NCI-H82 (cell line): ENCODE measurements around the gene MFF.
A peak's percentile ranks its signal among the peaks of the same experiment; 100 is the strongest.
"Not testable (repeated sequence)": the region's sequence is repeated elsewhere in the genome, so short reads cannot be mapped to it uniquely, and the experiment has no call there.

Experiments
- DNase-seq: peaks from one replicate; lab custom pipeline; 2025; lab: John Stamatoyannopoulos, UW

MFF gene

GRCh38 chr2:227377467-227378351, 52.7 kb downstream of the MFF start:
- peak; percentile 26 for DNase-seq

DNA sequence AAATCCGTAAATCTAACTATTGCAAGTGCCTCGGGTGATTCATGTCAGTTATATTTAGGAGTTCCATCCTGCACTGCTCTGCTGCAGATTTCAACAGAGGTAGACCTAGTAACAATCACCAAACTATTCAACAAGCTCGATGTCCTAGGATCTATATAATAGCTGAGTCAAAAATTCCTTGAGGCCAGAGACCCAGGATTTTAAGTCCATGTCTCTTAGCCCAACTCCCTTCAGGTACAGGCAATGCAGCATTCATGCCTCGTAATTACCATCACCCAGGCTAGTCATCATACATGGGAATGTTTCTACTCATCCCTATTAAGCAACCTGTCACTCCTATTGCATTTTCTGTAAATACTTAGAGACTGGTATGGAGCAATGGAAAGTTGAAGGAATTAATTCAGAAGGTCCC, 53.3 kb downstream of the MFF start:
- no peak for DNase-seq

DNA sequence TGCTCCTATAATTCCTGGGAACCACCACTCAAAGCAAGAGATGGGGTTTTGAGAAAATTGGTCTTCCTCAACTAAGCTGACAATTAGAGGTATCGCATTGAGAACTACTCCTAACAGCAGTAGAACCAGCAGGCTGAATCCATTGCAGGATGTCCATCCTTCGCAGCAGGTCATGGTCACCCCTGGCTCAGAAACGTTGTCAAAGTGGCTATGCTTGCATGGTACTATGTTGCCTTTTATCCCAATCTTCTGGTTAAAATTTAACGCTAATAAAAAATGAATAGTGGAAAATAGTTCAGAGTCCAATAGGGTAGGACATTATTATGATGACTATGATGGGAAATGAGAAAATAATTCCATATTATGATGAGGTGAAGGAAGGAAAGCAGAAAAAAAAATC, 54.0 kb downstream of the MFF start, which contains the start of gene TM4SF20:
TM4SF20 (minus strand) TSS at position 212 of the 400 bp plus-strand sequence; CDS start at position 174, 38 bp downstream.
- DNase-seq, result no peak

GRCh38 chr2:227382241-227382835, 57.3 kb downstream of the MFF start:
- DNase-seq, result not testable (repeated sequence)

DNA sequence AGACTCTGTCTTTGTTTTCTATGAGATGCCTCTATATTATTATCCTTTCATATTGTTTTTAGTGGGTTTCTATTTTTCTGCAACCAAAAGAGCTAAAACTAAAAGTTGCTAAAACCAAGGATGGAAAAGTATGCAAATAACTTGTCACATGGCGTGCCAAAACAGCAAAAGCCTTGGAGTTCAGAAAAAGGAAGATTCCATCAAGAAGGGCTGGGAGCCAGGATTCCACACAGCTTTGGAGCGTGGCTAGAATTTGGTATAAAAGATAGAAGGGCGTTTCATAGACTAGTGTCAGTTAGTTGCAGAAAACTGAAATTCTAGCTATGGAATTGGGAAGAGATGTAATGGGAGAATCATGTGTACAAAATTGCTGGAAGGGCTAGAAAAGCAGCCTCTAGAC, 58.6 kb downstream of the MFF start:
- no peak for DNase-seq

DNA sequence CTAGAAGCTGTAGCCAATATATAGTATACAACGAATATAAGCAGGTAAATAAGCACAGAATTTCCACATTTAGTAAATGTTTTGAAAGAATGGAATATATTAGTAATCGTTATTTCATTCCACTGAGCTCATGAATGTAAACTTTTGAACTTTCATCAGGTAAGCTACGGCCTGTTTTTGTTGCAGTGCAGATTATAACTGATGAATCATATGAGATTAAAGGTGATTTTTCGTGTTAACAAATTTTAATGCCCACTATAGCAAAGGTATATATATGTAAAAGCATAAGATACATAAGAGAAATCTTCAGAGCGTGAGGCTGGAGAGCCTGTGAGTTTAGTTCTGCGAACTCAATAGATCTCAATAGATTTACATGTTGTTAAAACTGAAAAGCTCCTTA, 61.6 kb downstream of the MFF start:
- no peak for DNase-seq

GRCh38 chr2:227387583-227387982, 62.5 kb downstream of the MFF start, which contains the start of gene SCYGR1:
SCYGR1 (minus strand) TSS chr2:227387949; CDS start chr2:227387949, 0 bp downstream.
- not testable (repeated sequence) for DNase-seq

GRCh38 chr2:227388537-227389011, 63.5 kb downstream of the MFF start:
- DNase-seq, result no peak

DNA sequence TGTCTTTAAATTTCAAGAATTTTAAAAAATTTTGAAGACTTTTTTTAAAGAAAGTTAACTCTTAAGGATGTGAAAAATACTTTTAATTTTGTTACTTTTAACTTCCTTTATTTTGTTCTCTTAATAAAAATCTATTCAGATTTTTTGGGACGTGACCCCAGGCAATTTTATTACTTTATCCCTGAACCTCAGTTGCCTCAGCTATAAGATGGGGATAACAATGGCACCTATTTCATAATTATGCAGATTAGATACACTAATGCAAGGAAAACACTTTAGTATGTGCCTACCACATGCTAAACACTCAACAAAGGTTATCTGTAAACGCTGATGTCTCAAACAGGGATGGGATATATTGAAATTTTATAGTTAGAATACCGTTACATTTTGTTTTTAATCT, 64.2 kb downstream of the MFF start:
- no peak for DNase-seq

DNA sequence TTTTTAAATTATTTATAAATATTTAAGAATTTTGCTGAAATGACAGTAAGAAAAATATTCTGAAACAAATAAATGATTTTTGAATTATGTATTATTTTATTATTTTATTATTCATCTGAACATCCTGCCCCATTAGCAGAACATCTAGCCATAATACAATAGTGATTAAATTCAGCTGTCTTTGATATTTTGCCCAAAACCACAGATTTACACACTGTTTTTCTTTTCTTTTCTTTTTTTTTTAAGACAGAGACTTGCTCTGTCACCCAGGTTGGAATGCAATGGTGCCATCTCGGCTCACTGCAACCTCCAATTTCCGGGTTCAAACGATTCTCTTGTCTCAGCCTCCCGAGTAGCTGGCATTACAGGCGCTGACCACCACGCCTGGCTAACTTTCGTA, 64.6 kb downstream of the MFF start:
- no peak for DNase-seq

DNA sequence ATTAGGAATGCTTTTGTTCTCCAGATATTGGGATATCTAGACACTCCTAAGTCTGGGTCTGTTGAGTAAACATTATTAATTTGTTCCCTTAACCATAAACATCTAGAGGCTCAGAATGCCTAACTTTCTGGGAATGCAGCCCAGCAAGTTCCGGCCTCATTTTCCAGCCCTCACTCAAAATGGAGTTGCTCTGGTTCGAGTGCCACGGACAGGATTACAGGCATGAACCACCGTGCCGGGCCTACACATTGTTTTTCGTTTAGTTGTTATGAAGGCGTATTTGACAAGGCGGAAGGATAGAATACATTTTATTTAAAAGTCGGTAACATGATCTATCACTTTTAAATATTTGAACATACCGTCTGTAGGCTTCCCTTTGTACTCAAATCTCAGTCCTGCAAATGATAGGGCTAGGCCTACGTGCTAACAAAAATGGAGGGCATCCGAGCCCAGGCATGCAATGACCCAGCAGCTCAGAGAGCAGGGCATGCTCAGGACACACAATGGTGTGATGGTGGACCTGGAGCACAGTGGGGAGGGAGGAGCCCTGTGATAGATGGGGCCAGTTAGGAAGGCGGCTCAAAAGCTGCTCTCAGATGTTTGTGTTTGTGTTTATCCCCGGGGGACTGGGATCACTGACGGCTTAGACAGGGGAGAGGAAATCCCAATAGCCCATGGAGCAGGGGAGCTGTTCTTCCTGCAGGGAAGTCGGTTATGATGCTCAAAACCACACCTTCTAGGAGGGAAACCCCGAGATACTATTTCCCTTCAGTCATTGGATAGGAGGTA, 65.6 kb downstream of the MFF start:
- DNase-seq, result peak; percentile 79

DNA sequence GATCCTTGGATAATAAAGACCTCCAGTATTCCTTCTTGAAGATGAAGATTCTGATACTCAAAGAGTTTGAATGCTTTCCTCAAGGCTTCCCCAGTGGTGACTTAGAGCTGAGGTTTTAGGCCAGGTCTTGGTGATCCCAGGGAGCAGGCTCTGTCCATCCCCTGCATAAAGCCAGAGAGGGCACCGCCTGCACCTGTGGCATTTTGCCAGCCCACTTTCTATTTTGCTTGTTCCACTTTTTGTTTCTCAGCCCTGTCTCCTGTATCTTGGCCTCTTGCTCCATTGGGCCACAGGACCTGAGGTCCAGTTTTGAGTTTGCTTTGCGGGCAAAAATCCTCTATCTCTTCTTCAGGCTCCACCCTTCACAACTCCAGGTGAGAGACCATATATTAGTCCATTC, 69.3 kb downstream of the MFF start:
- DNase-seq, result no peak

DNA sequence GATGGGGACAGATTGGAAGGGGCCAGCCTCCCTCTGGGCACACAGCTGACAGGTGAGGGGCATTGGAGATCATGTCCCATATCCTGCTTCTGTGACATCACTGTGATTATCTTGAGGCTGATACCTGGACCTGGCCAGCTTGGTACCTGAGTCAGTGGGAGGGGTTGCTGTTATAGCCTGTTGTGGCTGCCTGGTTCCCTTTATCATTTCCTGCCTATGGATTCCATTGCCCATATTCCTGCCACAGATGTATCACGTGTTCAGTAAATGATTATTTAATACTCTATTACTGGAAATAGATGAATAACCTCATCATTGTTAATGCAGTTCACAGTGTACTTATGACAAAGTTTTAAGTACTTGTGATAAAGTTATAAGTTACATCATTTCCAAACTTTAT, 70.5 kb downstream of the MFF start:
- DNase-seq, result no peak

- no peak for DNase-seq
These were observed 72.5 kb downstream of the MFF start for GRCh38 chr2:227397562-227397961.

GRCh38 chr2:227398684-227399670, 73.9 kb downstream of the MFF start:
- no peak for DNase-seq

GRCh38 chr2:227401550-227401949, 76.5 kb downstream of the MFF start:
- DNase-seq, result no peak

DNA sequence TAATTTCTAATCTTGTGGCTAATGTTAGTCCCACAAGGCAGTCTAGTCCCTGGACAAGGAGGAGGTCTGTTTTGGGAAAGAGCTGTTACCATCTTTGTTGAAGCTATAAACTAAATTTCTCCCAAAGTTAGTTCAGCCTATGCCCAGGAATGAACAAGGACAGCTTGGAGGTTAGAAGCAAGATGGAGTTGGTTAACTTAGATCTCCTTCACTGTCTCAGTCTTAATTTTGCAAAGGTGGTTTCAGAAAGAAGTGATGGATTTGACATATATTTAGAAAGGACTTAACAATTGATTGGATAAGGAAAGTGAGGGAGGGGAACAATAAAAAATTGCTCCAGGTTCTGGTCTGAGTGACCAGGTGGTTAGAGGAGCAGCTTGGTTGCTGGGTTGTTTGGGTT, 77.3 kb downstream of the MFF start:
- no peak for DNase-seq

DNA sequence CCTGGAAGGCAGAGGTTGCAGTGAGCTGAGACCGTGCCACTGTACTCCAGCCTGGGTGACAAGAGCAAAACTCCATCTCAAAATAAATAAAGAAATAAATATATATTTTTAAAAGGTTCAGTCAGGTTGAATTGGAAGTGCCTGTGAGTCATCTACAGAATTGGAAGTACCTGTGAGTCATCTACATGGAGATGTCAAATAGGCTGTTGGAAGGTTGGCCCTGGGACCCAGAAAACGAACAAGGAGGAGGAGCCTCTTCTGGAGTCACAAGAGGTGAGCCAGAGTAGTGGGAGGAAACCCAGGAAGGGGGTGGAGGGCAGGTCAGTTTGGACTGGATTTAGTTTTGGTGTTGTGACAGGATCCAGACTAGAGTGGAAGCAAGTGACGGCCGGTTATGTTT, 77.9 kb downstream of the MFF start:
- no peak for DNase-seq

DNA sequence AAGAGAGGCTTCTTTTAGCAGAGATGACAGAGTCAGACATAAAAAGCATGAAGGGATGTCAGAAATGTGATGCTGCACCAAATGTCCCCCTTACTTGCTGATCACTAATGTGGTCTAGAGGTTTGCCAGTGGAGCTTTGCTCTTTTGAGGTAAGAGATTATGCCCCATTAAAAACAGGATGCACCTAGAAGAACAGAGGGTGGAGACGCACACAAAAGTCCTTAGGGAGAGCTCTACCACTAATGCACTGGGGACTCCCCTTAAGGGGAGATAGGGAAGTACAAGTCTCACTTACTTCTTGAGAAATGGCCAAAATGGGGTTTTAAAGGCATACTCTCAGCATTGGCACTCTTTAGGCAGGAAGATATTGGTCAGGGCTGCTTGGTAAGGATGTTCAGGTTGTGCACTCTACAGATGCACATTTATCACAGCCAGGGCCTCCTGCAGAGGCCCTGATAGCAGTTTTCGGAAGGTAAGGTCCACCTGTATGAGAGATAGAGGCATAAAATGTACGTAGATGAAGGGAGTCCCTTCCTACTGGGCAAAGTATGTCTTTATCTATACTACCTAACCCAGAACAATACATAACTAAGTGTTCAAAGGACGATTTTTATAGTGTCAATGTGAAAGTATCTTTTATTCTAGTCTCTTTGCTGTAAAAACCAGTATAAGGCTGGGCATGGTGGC, 79.7 kb downstream of the MFF start:
- no peak for DNase-seq

DNA sequence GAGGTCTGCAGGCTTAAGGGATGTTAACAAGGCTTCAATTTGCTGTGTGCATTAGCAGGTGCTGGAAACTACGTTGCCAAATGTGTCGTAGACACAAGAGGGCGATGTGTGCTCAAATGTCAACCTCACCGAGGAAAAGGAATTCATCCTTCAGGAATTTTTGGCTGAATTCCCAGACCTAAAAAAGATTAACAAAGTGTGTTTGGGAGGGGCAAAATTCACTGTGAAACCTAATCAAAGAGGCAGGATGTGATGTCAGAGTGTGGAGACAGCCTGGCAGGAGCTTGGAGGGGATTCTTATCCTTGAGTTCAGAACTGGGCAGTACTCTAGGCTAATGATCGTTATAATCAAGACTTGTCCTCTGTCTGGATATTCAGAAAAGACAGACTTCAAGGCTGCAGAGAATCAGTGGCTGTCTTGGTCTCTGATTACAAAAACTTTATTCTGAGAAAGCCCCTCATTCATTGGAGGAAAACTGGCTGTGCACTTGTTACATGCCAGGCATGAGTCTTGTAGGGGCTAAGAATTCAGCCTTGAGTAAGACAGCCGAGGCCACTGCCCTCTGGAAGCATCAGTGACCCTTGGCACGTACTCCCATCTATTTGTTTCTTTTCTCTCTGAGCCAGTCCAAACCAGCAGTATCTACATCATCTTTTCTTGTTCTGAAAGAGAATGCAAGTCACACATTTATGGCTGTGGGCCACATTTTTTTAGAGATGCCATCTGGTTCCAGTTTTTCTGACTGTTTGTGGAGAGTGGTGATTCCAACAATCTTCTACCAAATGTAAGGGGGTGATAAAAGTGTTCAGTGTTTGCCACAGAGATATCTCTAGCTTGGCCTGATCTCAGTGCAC, 81.4 kb downstream of the MFF start:
- DNase-seq, result peak; percentile 97
